Articular chondrocyte of knee joint (primary cell): Measurements from ENCODE around the gene PPP1CB. TPM values are rescaled to one million over a fixed set of nuclear protein-coding genes. Genes with fewer than 3 reads are reported as not detected.

Experiments used
- total RNA-seq: library from RNA; depleted of rRNA; stranded (reverse); fragments of >200 nt; gene quantifications from 2 replicates; pipeline ENCODE4 v1.2.3, GENCODE V29; 2012

Gene PPP1CB
- 302 and 355 TPM in 2 replicates for total RNA-seq

DNA sequence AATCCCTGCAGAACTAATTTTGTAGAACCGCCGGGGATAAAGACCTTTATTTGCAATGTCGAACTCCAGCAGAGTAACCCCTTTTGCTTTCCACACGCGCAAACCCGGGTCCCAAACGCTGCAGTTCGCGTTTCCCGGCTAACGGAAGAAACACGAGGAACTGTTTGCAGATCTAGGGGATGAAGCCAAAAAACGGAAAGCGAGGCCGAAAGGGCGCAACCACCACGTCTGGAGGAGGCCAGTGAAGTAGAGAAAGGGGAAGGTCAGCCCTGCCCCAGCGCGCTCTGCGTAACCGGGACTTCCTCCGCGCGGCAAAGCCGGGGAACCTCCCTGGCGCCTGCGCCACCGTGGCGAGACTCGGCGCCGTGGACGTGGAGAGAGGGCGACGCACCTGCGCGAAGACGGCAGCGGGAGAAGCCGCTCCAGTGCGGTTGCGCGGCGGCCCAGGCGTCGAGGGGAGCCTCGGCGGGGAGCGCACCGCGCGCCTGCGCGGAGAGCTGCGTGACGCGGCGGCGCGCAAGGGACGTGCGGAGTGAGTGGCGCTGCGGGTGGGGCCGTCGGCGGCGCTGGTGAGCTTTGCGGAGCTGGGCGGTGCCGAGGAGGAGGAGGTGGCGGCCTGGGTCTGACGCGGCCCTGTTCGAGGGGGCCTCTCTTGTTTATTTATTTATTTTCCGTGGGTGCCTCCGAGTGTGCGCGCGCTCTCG lies at the start of gene PPP1CB:
Gene PPP1CB, plus strand, starts transcription at position 579 of the 704 bp plus-strand sequence. CDS start 295 bp downstream, outside the sequence.

DNA sequence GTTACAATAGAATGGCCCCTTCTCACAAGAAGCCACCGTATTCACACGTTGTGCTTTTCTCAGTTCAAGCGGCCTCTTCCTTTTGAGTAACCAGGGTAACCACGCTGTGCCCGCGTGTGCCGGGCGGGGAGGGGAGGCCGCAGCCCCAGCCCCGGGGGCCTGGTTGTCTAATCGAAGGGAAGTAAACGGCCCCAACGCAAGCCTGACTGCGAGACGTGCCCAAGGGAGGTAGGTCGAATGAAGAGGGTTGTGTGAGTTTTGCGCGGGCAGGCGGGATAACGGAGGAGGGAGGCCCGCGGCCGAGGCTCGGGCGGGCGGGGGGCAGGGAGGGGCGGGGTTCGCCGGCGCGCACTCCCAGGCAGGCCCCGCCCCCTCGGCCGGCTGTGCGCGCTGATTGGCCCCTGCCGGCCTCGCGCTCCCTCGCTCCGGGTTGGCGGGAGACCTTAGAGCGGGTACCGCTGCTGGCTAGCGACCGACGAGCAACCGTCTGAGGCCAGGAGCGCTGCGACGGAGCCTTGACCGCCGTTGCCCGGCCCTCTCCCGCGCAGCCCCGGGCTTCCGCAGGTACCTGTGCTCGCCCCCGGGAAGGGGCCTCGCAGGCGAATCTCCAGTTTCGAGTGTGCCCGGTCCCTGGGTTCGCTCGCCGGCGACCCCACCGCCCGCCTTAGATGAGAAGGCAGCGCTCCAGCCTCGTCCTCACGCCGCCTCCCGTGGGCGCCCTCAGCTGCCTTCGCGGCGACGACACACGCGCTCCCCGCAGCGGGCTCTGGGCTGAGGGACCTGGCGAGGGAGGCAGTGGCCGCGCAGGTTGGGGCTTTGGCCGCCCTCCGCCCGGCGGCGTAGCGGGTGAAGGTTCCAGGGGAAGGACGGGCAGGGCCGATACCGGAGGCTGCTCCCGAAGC lies 59.0 kb downstream of the PPP1CB start, which contains the start of gene SPDYA:
Gene SPDYA, plus strand, starts transcription at position 451 of the 902 bp plus-strand sequence. CDS start 5,181 bp downstream, outside the sequence.

Other genes starting within 250 kb of the PPP1CB start
- gene SPDYA, start 59.0 kb downstream of the PPP1CB start, total RNA-seq: 0.86 and 1.3 TPM in 2 replicates
- 16.1 and 16.9 TPM in 2 replicates for gene TRMT61B, start 118.5 kb downstream of the PPP1CB start, total RNA-seq
- 62.3 and 63.0 TPM in 2 replicates for gene WDR43, start 142.8 kb downstream of the PPP1CB start, total RNA-seq
- gene TOGARAM2, start 229.5 kb downstream of the PPP1CB start, total RNA-seq: under 0.01 and 0.26 TPM in 2 replicates